GM12878 (cell line): ENCODE data around the gene RALGPS1. TPM values are rescaled to one million over a fixed set of nuclear protein-coding genes. Genes with fewer than 3 reads are reported as not detected.
A peak's percentile ranks its signal among the peaks of the same experiment; 100 is the strongest.

Experiments used
- ATAC-seq: fragments of 200-7000 bp; cut with Tn5 transposase; 3 replicates; pipeline ENCODE4 v1.9.1; 2020; ENCODE audit warnings: mild to moderate bottlenecking, moderate library complexity
- BruUV-seq: library from RNA; stranded (reverse); fragments of 400-500 nt; replicated peaks from 2 replicates; lab custom pipeline; 2021; lab: Mats Ljungman, UMichigan
- CTCF ChIA-PET: fragments of 300-600 bp; sonication (Branson Sonifier 250); formaldehyde crosslinking; extraction: SDS; loops from one replicate; lab custom pipeline; 2021; ENCODE audit warnings: inconsistent platforms; lab: Yijun Ruan, JAX
- POLR2A ChIA-PET: fragments of 350-600 bp; formaldehyde crosslinking; extraction: SDS; loops from one replicate; lab custom pipeline; 2021; ENCODE audit warnings: inconsistent platforms; lab: Charles Lee
- RAD21 ChIA-PET: fragments of 300-600 bp; sonication (Branson Sonifier 250); formaldehyde crosslinking; loops from one replicate; lab custom pipeline; 2023; ENCODE audit warnings: antibody characterized with exemption; ENCODE audit not compliant: unreplicated experiment; lab: Charles Lee
- SMC1A ChIA-PET: fragments of 300-600 bp; sonication (Branson Sonifier 250); formaldehyde crosslinking; loops from one replicate; lab custom pipeline; 2023; ENCODE audit not compliant: unreplicated experiment, uncharacterized antibody; lab: Charles Lee
- DNase-seq: peaks from one replicate; pipeline ENCODE4 v3.0.0-alpha.2; 2011; ENCODE audit warnings: low read depth, low spot score
- FAIRE-seq: peaks from 3 replicates; lab custom pipeline; 2011; peaks lifted over from hg19 to GRCh38; lab: Jason Lieb, UNC
- H2AFZ ChIP-seq: 2 replicates; pipeline ENCODE4 v1.6.0; 2011; ENCODE audit warnings: low read depth, low read length, control low read depth; ENCODE audit not compliant: control insufficient read depth
- H3K27ac ChIP-seq: 2 replicates; pipeline ENCODE4 v1.5.1; 2011; ENCODE audit warnings: control low read depth; ENCODE audit not compliant: control insufficient read depth, insufficient read depth
- H3K27me3 ChIP-seq, 2 experiments: replicated peaks in 1 of 2; 2 replicates each; pipeline versions ENCODE4 v1.6.0 to v1.6.1; 2011; ENCODE audit warnings: low read length in 1 of 2; ENCODE audit not compliant: control insufficient read depth in 2 of 2, insufficient read depth in 2 of 2
- H3K36me3 ChIP-seq, 2 experiments: 2 replicates each; pipeline ENCODE4 v1.5.1; 2011; ENCODE audit warnings: low read length in 1 of 2; ENCODE audit not compliant: control insufficient read depth in 2 of 2, insufficient read depth in 2 of 2
- H3K4me1 ChIP-seq: 2 replicates; pipeline ENCODE4 v1.6.1; 2011; ENCODE audit warnings: mild to moderate bottlenecking, low read length, moderate library complexity, mixed read lengths; ENCODE audit not compliant: control insufficient read depth, insufficient read depth
- H3K4me2 ChIP-seq: 2 replicates; pipeline ENCODE4 v1.6.0; 2011; ENCODE audit warnings: control low read depth; ENCODE audit not compliant: control insufficient read depth, insufficient read depth
- H3K4me3 ChIP-seq: fragments of 200-600 bp; sonication (generic); 2 replicates; pipeline ENCODE4 v1.5.1; 2016
- H3K79me2 ChIP-seq: 2 replicates; pipeline ENCODE4 v1.6.0; 2011; ENCODE audit warnings: low read length; ENCODE audit not compliant: control insufficient read depth, insufficient read depth
- H3K9ac ChIP-seq: 2 replicates; pipeline ENCODE4 v1.8.0; 2011; ENCODE audit warnings: low read length, control low read depth, mixed read lengths; ENCODE audit not compliant: control insufficient read depth, insufficient read depth
- H3K9me3 ChIP-seq: replicated peaks from 3 replicates; pipeline ENCODE4 v1.5.1; 2011; ENCODE audit warnings: mild to moderate bottlenecking, low read length; ENCODE audit not compliant: control insufficient read depth, insufficient read depth
- H4K20me1 ChIP-seq: 2 replicates; pipeline ENCODE4 v1.6.0; 2011; ENCODE audit not compliant: control insufficient read depth, insufficient read depth
- BHLHE40 ChIP-seq, 2 experiments: fragments of 450-650 bp in 1 of 2; IDR thresholded peaks; 2 replicates each; pipeline ENCODE4 v1.6.1; 2011 to 2017; ENCODE audit warnings: low read depth in 2 of 2, borderline replicate concordance in 1 of 2, improper control_type of control experiment in 1 of 2, low read length in 1 of 2, mild to moderate bottlenecking in 1 of 2
- EED ChIP-seq: sonication (generic); IDR thresholded peaks from 2 replicates; pipeline ENCODE4 v1.6.1; 2016; ENCODE audit warnings: antibody characterized with exemption, low read depth
- MAX ChIP-seq: IDR thresholded peaks from 2 replicates; pipeline ENCODE4 v1.6.1; 2012; ENCODE audit warnings: low read depth, low read length, improper control_type of control experiment
- POU2F2 ChIP-seq: IDR thresholded peaks from 3 replicates; pipeline ENCODE4 v1.6.1; 2011; ENCODE audit warnings: low read depth, mild to moderate bottlenecking, low read length, borderline replicate concordance
- PRDM15 ChIP-seq: fragments of 450-650 bp; formaldehyde crosslinking; IDR thresholded peaks from 2 replicates; pipeline ENCODE4 v1.4.0; 2020; ENCODE audit warnings: mild to moderate bottlenecking, moderate library complexity
- SUZ12 ChIP-seq: fragments of 200-600 bp; sonication (generic); IDR thresholded peaks from one replicate; pipeline ENCODE4 v1.6.1; 2018; ENCODE audit warnings: antibody characterized with exemption, mild to moderate bottlenecking; ENCODE audit not compliant: unreplicated experiment
- USF2 ChIP-seq: IDR thresholded peaks from 2 replicates; pipeline ENCODE4 v1.6.1; 2011; ENCODE audit warnings: low read depth, low read length, improper control_type of control experiment, borderline replicate concordance
- WRNIP1 ChIP-seq: IDR thresholded peaks from 2 replicates; pipeline ENCODE4 v1.6.1; 2011; ENCODE audit warnings: low read depth, low read length, improper control_type of control experiment, borderline replicate concordance
- ZNF687 ChIP-seq: fragments of 450-650 bp; IDR thresholded peaks from 2 replicates; pipeline ENCODE4 v1.6.1; 2017; ENCODE audit warnings: mild to moderate bottlenecking, moderate library complexity
- WGBS: methylation state at CpG from one replicate; pipeline ENCODE4 v1.1.6; 2016; ENCODE audit warnings: low lambda C conversion rate; ENCODE audit not compliant: insufficient replicate concordance, insufficient coverage; ENCODE audit errors: missing lambda C conversion rate; 5-methylcytosine and 5-hydroxymethylcytosine counted together
- in situ Hi-C: fragments of 300-500 bp; cut with MboI; formaldehyde crosslinking; loops from 9 replicates; pipeline ENCODE4 v1.14.3; 2018; ENCODE audit warnings: mixed read lengths
- intact Hi-C: fragments of 100-400 bp; cut with micrococcal nuclease; formaldehyde crosslinking; loops from one replicate; pipeline ENCODE4 v1.14.2; 2022; ENCODE audit not compliant: unreplicated experiment
- polyA plus RNA-seq, 11 experiments: library from polyadenylated mRNA; depleted of rRNA in 4 of 11; unstranded in 6 of 11; stranded (reverse) in 5 of 11; fragments of >200 nt; fragmentation: Nextera tagmentation in 4 of 11; fragmentation: Illumina TruSeq in 1 of 11; extraction: Ambion mirVana in 4 of 11; extraction: Trizol in 1 of 11; gene quantifications; 1 replicate in 1 of 11; 2 replicates in 10 of 11; pipeline versions ENCODE4 v1.2.1 to v1.2.3, GENCODE V29; 2011 to 2016; ENCODE audit warnings: inconsistent platforms in 2 of 11, missing spikeins in 2 of 11, low read depth in 1 of 11
- total RNA-seq, 4 experiments: library from RNA; depleted of rRNA in 3 of 4; stranded (reverse); fragments of >200 nt in 3 of 4; fragmentation: Illumina TruSeq in 1 of 4; extraction: Trizol in 1 of 4; gene quantifications; 2 replicates each; pipeline versions ENCODE4 v1.2.1 to v1.2.3, GENCODE V29; 2013 to 2021

Gene RALGPS1
- total and polyA plus RNA-seq, 10 of the 15 experiments (the other 5 are each of a cell fraction or from before 2014, with no cell fraction given) = 0.13 to 5.6 (median 2.7) TPM

GRCh38 chr9:127158786-127159324 lies 244.3 kb downstream of the RALGPS1 start (continued):
- TF ChIP-seq PRDM15 (CRISPR knock-in tag) (no peak), SUZ12 (no peak), BHLHE40 (IDR thresholded peaks at IDR 0.05; ENCODE audit: borderline replicate concordance in 1 of 2, low read depth in 2 of 2, low read length in 1 of 2) (no peak), WRNIP1 (no peak)

GRCh38 chr9:127159325-127159801 lies 244.8 kb downstream of the RALGPS1 start:
- DNase-seq = no peak
- CTCF ChIA-PET = interaction anchor here (0.8 to 2.7 kb wide), 8 partner anchors 11 to 218 kb away, joined by 3 to 12 read pairs (median 6); no protein-coding TSS in a partner anchor
- no peak overlapping the region for H3K4me3 ChIP-seq
- in situ Hi-C loops (no loop called here), intact Hi-C loops (no loop called here)
- no peaks in the 10 kb centered on the region for H4K20me1 ChIP-seq
- ATAC-seq = peak; percentile 30; the same call in 2 of the 3 replicates
- no peak overlapping the region for H3K27ac ChIP-seq
- WGBS = 74% methylated on average over 5 of the region's 5 CpGs
- H3K36me3 ChIP-seq = no peaks in the 10 kb centered on the region
- H3K9ac ChIP-seq = no peak overlapping the region
- H3K27me3 ChIP-seq = no peaks in the 10 kb centered on the region
- H3K4me2 ChIP-seq = no peak overlapping the region
- H3K9me3 ChIP-seq = no peaks in the 10 kb centered on the region
- peaks cover 27% of the 10 kb centered on the region for H3K4me1 ChIP-seq
- POLR2A ChIA-PET = interaction anchor here (0.5 to 12.4 kb wide), 5 partner anchors 23 to 195 kb away, joined by 3 to 270 read pairs (median 3); no protein-coding TSS in a partner anchor
- no peaks in the 10 kb centered on the region for H3K79me2 ChIP-seq
- no peak overlapping the region; the same call in 1 of the 2 replicates for H2AFZ ChIP-seq
- BruUV-seq = no TSS peak
- RAD21 ChIA-PET = interaction anchor here (1.0 to 15.6 kb wide), 5 partner anchors 9 to 173 kb away, joined by 3 to 226 read pairs (median 6); no protein-coding TSS in a partner anchor
- FAIRE-seq = no peak
- SMC1A ChIA-PET = interaction anchor here (0.9 to 28.4 kb wide), 9 partner anchors 11 to 186 kb away, joined by 3 to 812 read pairs (median 5); no protein-coding TSS in a partner anchor
- peak; percentile 19 to 43; a peak in 1 of 4 replicates for TF ChIP-seq BHLHE40 (IDR thresholded peaks at IDR 0.05; ENCODE audit: borderline replicate concordance in 1 of 2, low read depth in 2 of 2, low read length in 1 of 2)
- TF ChIP-seq MAX = peak; percentile 84; the same call in 1 of the 2 replicates
- no peak for TF ChIP-seq POU2F2
- TF ChIP-seq ZNF687 = peak; percentile 99
- TF ChIP-seq USF2 = peak; percentile 45; the same call in 1 of the 2 replicates
- no peak for TF ChIP-seq EED
